ENCODE data around the gene GOSR1. TPM values are rescaled to one million over a fixed set of nuclear protein-coding genes. Genes with fewer than 3 reads are reported as not detected.
"Not testable (repeated sequence)": the region's sequence is repeated elsewhere in the genome, so short reads cannot be mapped to it uniquely, and the experiment has no call there.

Gene GOSR1
- total and polyA plus RNA-seq, 12 donors: 15.4 to 96.0 (median 47.1) TPM

GRCh38 chr17:30570596-30571265, 93.5 kb downstream of the GOSR1 start:
- Histone ChIP-seq H3K27ac (no peak overlapping the region), H3K27me3 (no peaks in the 10 kb centered on the region), H3K4me3 (no peak overlapping the region), H3K4me1 (replicated peaks in 1 of 2) (no peaks in the 10 kb centered on the region), H3K36me3 (replicated peaks in 1 of 2) (no peaks in the 10 kb centered on the region), H3K9me3 (replicated peaks in 1 of 3) (no peaks in the 10 kb centered on the region)
- DNase-seq: no peak
- TF ChIP-seq POLR2A (IDR thresholded peaks at IDR 0.05) (no peak), CTCF (IDR thresholded peaks at IDR 0.05) (no peak)
- intact Hi-C loops (cut with DNase I): no loop called here
- 43 to 100% (median 67%) methylated on average over 1 to 9 of the region's 9 CpGs for WGBS, 4 donors

DNA sequence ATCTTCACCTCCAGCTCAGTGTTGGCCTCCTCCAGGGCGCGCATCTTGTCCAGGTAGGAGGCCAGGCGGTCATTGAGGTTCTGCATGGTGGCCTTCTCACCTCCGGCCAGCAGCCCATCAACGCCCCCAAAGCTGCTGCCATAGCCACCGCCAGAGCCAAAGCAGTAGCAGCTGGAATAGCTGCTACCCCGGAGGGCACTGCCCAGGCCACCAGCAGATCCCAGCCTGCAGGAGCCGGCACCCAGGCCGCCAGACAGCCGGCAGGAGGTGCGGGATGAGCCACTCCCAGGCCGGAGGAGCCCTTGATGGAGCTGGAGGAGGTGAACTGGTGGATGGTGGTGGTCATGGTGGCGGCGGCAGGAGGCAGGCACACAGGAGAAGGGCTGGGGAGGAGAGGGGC, 94.2 kb downstream of the GOSR1 start:
- H3K4me1 ChIP-seq (replicated peaks in 1 of 2); H3K27me3 ChIP-seq; H3K4me3 ChIP-seq; H3K9me3 ChIP-seq (replicated peaks in 1 of 3); H3K36me3 ChIP-seq (replicated peaks in 1 of 2); DNase-seq; H3K27ac ChIP-seq; intact Hi-C loops (cut with DNase I): not testable (repeated sequence)
- WGBS, 4 donors: 80 to 87% (median 85%) methylated on average over 1 to 14 of the region's 14 CpGs

DNA sequence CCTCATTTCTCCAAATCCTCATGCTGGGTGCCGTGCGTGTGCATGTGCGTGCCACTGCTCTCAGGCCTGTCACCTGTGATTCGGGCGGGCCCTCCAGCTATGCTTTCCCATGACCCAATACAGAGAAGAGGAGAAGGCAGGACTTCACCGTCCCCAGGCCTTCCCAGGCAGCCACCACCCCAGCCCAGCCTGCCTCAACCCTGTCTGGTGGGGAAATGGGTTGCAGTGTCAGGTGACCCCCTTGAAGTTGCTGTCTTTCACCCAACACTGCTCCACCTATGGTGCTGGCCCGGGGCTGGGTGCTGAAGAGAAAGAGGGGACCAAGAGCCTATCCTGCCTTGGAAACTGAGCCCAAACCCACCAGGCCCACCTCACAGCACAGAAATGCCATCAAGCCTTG, 94.7 kb downstream of the GOSR1 start:
- no peaks in the 10 kb centered on the region for H3K36me3 ChIP-seq (replicated peaks in 1 of 2)
- H3K9me3 ChIP-seq (replicated peaks in 1 of 3): no peaks in the 10 kb centered on the region
- no peaks in the 10 kb centered on the region for H3K4me1 ChIP-seq (replicated peaks in 1 of 2)
- 79 to 100% (median 88%) methylated on average over 3 to 7 of the region's 7 CpGs for WGBS, 4 donors
- H3K4me3 ChIP-seq: no peak overlapping the region
- H3K27ac ChIP-seq: no peak overlapping the region
- TF ChIP-seq POLR2A (IDR thresholded peaks at IDR 0.05) (no peak), CTCF (IDR thresholded peaks at IDR 0.05) (no peak)
- DNase-seq: no peak
- no peaks in the 10 kb centered on the region for H3K27me3 ChIP-seq
- intact Hi-C loops (cut with DNase I): no loop called here

DNA sequence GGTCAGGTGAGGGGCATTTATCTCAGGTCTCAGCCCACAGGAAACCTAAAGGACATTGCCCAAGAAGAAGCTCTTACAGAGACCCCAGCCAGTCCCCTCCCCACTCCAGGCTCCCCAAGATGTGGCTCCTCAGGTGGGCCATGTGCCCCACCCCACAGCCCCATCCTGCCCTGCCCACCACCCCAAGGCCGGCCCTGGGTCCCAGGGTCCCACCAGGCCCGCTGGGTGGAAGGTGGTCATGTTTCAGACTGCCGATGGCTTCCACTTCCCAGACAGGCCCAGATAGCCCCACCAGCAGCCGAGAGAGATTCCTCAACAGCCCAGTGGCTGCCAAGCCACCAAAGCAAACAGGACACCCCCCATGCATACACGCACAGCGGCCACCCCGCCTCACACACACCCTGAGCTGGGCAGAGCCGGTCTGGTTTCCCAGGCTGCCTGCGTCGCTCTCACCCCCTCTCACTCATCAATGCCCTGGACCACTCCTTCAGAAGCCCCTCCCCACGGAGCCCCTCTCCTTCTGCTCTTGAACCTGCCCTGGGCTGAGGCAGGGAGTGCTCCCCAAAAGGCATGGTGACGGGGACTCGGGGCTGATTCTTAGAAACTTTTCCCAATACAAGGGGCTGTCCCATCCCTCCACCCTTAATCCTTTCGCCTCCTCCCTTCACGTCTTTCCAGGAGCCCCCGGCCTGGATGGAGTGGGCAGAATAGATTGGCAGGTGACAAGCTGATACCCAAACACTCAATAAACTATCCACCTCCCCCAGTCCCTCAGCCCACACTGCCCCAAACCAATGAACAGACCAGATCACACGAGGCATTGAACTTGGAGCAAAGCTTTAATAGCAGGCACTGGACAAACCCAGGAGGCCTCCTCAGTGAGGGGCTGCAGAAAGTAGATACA, 95.7 kb downstream of the GOSR1 start:
- H3K4me3 ChIP-seq; H3K9me3 ChIP-seq (replicated peaks in 1 of 3); H3K4me1 ChIP-seq (replicated peaks in 1 of 2); DNase-seq; intact Hi-C loops (cut with DNase I); H3K27me3 ChIP-seq; H3K36me3 ChIP-seq (replicated peaks in 1 of 2); H3K27ac ChIP-seq: not testable (repeated sequence)
- WGBS, 4 donors: 82 to 89% (median 85%) methylated on average over 13 to 17 of the region's 17 CpGs

DNA sequence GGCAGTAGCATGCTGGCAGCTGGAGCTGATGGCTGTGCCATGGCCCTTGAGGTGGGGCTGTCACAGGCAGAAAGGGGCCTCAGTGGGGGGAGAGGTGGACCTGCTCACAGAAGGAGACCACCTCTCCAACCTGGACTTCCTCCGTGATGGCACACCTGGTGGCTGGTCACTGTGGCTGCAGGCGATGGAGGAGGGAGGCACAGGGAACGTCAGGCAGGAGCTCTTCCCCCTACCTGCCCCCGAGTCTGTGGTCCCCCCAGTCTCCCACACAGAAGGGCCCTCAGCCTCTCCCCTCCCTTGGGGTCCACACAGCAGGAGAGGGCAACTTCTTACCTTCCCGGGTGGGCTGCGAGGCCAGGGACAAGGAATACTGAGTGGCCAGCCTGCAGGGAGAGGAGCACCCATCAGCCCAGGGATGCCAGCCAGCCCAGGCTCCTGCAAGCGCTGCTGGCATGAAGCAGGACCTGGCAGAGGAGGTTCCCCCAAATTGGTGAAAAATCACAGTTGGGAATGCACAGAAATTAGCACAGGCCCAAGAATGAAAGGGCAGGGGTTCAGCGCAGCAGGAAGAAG, 96.5 kb downstream of the GOSR1 start:
- TF ChIP-seq POLR2A (IDR thresholded peaks at IDR 0.05) (no peak), CTCF (IDR thresholded peaks at IDR 0.05) (no peak)
- no peaks in the 10 kb centered on the region for H3K4me1 ChIP-seq (replicated peaks in 1 of 2)
- intact Hi-C loops (cut with DNase I): no loop called here
- no peaks in the 10 kb centered on the region for H3K27me3 ChIP-seq
- H3K27ac ChIP-seq: no peak overlapping the region
- H3K9me3 ChIP-seq (replicated peaks in 1 of 3): no peaks in the 10 kb centered on the region
- no peak overlapping the region for H3K4me3 ChIP-seq
- no peaks in the 10 kb centered on the region for H3K36me3 ChIP-seq (replicated peaks in 1 of 2)
- WGBS, 4 donors: 72 to 88% (median 75%) methylated on average over 4 to 7 of the region's 8 CpGs
- DNase-seq: no peak

DNA sequence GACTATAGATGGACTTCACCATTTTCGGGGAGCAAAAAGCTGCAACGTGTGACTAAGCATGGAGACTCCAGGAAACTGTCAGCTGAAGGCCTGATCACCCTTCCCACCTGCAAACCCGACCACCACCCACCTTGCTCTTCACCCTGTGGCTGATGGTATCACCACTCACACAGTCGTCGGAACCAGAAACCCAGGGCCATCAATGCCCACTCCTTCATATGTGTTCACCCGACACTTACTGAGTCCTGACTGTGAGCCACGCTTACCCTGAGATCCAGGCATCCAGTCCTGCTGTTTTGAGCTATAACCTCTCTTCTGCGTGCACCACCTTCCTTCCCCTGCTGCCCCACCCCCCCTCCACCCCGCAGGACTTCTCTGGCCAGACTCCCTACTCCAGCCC, 97.1 kb downstream of the GOSR1 start:
- H3K27ac ChIP-seq; H3K9me3 ChIP-seq (replicated peaks in 1 of 3); DNase-seq; H3K36me3 ChIP-seq (replicated peaks in 1 of 2); H3K4me1 ChIP-seq (replicated peaks in 1 of 2); intact Hi-C loops (cut with DNase I); H3K27me3 ChIP-seq; H3K4me3 ChIP-seq: not testable (repeated sequence)
- WGBS, 4 donors: 80 to 87% (median 85%) methylated on average over 8 to 9 of the region's 9 CpGs

GRCh38 chr17:30574806-30575205, 97.6 kb downstream of the GOSR1 start:
- intact Hi-C loops (cut with DNase I); H3K27me3 ChIP-seq; H3K27ac ChIP-seq; H3K4me1 ChIP-seq (replicated peaks in 1 of 2); H3K9me3 ChIP-seq (replicated peaks in 1 of 3); H3K4me3 ChIP-seq; DNase-seq; H3K36me3 ChIP-seq (replicated peaks in 1 of 2): not testable (repeated sequence)
- 92 to 95% (median 94%) methylated on average over 8 to 9 of the region's 10 CpGs for WGBS, 4 donors
